NCI-H1417 treated with DMSO at 0.1 percent for 48 hours (cell line): ENCODE measurements around the gene DNAJC11.

Source experiments
- DNase-seq: peaks from one replicate; lab custom pipeline; 2025; lab: John Stamatoyannopoulos, UW

The DNAJC11 gene

GRCh38 chr1:6585841-6586240, 115.8 kb downstream of the DNAJC11 start:
- no peak for DNase-seq

- DNase-seq, result no peak
These were observed 116.4 kb downstream of the DNAJC11 start for GRCh38 chr1:6585081-6585722.
